NOMO-1 treated with dmso at 0.1 percent for 144 hours (cell line): ENCODE measurements around the gene ESRP2.

ENCODE experiments used
- DNase-seq: peaks from one replicate; lab custom pipeline; 2025; ENCODE audit not compliant: unreplicated experiment; lab: John Stamatoyannopoulos, UW

ESRP2 gene

DNA sequence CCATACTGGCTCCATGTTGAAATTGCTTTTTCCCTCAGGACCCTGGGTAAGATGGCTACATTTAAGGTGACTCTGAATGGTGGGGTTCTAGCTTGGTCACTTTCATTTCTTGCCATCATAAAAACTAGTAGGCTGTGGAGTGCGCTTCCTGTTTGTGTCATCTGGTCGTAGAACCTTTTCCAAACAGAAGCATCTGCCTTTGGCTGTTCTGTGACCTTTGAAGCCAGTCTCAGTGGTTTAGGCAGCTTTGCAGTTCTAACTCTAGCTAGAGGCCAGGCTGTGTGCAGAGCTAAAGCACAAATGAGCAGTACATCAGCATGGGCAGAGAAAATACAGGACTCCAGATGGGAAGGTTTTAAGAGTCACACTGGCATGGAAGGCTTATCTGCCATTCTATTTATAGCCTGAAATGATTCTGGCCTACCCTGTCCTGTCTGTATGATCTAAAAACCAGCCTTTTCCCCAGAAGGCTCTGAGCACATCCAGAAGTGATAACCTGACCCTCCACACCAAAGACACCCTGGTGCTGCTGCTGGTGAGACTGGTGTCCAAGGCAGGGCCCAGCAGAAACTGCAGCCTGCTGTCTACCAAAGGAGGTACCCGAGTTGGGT is 8.6 kb downstream of the ESRP2 start:
- no peak for DNase-seq

- DNase-seq: no peak
Measured at GRCh38 chr16:68226116-68226515, 9.8 kb downstream of the ESRP2 start.

GRCh38 chr16:68223072-68223471 is 12.9 kb downstream of the ESRP2 start:
- DNase-seq: no peak

DNA sequence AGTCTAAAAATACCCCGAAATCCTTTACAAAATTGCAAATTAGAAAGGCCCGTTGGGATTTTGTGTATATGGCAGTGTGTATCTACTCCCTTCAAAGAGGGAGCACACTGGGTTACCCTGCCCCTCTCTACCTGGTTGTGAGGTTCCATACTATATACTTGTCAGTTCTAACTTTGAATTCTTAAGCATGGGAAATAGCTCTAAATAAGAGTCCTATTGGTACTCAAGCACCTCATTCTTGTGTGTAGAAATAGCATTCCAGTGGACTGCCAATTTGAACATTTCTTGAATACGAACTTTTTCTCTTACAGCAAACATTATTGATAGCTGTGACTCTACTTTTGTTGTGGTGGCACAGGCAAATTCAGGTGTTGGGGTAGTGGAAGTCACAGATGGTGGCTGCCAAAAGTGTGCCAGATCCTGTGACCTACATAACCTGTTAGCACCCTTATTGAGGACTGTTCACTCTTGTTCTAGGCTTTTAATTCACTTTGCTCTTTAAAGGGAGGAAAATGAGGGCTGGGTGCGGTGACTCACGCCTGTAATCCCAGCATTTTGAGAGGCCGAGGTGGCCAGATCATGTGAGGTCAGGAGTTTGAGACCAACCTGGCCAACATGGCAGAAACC is 16.1 kb downstream of the ESRP2 start:
- no peak for DNase-seq

GRCh38 chr16:68217506-68217905 is 18.4 kb downstream of the ESRP2 start:
- no peak for DNase-seq

- no peak for DNase-seq
Measured at GRCh38 chr16:68216240-68216639, 19.7 kb downstream of the ESRP2 start.

DNA sequence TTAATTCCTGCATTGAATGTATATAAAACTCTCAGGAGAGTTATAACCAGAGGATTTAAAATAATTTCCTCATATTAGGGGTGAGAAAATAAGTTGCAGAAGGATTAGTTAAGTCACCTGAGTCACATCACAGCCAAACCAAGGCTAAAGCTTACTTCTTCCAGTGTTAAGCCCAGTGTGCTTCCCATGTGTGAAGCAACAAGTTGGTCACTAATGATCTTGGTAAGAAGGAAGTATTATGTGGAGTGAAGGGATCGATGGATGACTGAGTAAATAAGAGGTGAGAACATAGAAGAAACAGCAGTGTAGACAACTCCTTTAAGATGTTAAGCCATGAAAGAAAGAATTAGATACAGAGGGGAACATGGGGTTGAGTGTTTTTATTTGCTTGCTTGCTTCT is 20.6 kb downstream of the ESRP2 start:
- no peak for DNase-seq

DNA sequence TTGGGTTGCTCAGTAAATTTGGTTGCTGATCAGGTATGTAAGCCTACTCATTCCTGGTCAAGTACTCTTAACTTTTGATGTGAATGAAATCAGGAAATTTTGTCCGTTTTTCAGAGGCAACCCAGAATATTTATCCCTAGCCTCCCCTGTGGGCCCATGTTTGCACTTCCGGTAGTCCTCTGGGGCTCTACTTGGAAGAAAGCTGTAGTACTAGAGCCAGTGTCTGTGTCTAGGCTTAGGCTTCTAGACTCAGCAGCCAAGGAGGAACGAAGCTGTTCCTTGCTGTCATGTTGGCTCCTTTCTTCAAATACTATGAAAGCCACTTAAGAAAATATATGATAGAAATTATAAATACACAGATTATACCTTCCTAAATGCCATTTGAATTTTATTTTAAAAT is 21.2 kb downstream of the ESRP2 start:
- DNase-seq: no peak

DNA sequence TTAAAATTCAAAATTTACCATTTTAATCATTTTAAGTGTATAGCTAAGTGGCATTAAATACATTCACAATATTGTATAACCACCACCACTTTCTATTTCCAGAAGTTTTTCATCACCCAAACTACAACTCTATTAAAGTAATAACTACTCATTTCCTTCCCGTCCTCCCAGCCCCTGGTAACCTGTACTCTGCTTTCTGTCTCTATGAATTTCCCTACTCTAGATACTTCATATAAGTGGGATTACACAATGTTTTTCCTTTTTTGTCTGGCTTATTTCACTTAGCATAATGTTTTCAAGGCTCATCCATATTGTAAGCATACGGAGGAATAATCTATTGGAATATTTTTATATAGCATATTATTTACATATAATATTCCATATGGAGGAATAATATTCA is 29.7 kb downstream of the ESRP2 start:
- DNase-seq: no peak

DNA sequence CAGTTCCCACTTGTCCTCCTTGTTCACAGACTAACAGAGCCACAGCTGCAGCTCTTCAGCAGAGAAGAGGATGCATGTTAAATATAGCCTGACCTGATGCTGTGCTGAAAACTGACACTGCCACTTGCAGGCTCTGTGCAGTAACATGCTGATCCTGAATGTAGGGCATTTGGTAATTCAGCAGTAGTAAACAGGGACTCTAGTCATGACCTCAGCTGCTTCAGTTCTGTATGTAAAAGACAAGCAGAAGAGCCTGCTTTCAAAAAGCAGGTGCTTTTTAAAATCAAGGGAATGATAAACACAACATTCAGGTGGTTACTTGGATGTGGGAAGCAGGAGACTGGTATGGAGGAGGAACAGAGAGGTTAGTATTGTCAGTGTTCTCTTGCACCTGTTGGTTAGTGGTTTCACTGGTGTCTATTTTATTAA is 33.8 kb downstream of the ESRP2 start:
- DNase-seq: no peak

GRCh38 chr16:68200088-68200783 is 35.7 kb downstream of the ESRP2 start:
- DNase-seq: no peak

DNA sequence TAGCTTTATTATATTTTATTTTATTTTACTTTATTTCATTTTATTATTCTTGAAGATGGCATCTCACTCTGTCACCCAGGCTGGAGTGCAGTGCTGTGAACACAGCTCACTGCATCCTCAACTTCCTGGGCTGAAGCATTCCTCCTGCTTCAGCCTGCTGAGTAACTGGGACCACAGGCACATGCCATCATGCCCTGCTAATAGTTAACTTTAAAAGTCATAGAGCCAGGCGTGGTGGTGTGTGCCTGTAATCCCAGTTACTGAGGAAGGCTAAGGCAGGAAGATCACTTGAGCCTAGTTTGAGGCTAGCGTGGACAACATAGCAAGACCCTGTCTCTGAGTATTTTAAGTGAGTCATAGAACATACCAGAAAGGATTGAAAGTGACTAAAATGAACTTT is 38.7 kb downstream of the ESRP2 start:
- DNase-seq: no peak

GRCh38 chr16:68194251-68194650 is 41.7 kb downstream of the ESRP2 start:
- no peak for DNase-seq

GRCh38 chr16:68190736-68191510 is 45.0 kb downstream of the ESRP2 start:
- DNase-seq: no peak

DNA sequence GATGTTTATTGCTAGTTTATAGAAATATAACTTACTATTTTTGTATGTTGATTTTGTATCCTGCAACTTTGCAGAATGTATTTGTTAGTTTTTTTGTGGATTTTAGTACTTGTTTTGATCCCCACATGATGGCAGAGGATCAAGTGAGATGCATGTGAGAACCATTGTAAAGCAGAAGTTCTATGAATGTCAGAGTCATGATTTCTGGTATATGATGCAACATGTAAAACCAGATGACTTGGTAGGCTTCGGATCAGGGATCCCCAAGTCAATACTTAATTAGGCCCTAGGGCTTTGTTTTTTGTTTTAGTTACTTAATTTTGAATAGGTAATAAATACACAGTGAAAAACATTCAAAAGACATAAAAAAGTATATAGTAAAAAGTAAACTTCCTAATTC is 45.8 kb downstream of the ESRP2 start:
- no peak for DNase-seq

DNA sequence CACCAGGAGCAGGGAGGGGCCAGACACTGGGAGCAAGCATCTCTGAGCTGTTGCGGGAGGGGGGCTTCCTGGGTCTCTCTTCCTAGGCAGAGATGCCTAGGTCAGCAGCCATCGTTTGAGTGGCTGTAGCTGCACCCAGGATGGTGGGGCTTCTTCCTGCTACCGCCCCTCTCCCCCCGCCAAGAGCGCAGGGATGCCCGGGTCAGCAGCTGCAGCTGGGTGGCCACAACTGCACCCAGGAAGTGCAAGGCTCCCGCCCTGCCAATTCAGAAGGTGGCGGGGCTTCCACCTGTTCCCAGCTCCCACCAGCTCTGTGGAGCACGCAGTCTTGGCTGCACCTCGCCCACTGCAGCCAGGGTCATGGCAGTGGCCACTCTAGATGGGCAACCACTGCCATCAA is 47.8 kb downstream of the ESRP2 start:
- no peak for DNase-seq

DNA sequence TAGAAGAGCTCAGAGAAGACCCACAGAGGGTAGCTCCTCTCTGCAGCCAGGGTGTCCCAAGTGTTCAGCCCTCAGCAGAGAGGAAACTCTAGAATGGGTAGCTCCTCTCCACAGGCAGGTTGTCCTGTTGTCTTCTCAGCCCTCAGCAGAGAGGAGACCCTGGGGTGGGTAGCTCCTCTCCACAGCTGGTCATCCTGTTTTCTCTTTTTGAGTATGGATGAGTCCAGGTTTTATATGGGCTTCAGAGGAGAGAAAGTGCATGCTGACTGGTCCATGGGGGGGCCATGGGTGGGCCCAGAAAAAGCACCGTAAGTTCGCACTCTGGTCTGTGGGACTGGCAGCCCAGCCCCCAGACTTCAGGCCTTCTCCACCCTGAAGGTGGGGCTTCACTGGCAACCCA is 48.4 kb downstream of the ESRP2 start:
- DNase-seq: no peak

GRCh38 chr16:68186877-68187276 is 49.0 kb downstream of the ESRP2 start:
- DNase-seq: no peak

GRCh38 chr16:68183046-68183445 is 52.9 kb downstream of the ESRP2 start:
- no peak for DNase-seq

- DNase-seq: no peak
Measured at GRCh38 chr16:68179855-68180254, 56.1 kb downstream of the ESRP2 start.

DNA sequence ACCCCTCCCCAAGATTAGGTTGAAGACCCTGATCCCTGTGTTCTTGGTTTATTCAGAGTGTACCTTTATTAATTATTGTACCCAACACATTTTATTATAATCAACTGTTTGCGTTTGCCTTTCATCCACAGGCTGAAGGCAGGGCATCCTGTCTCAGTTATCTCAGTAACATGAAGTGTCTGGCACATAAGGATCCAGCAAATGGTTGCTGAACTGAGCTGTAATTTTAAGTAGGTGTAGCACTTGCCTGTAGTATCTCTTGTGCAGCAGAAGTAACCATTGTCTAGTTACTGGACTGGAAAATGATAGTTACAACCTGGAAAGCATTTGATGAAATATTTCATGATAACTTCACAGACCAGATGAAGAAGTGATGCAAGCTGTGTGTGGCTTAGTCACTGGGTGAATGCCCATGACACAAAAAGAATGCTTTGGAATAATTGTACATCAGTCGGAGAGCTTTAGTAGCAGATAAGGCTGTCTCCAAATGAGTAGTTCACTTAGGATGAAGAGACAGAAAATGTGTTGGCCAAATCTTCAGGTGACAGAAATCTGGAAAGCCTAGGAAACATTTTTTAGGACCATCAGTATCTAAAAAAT is 56.6 kb downstream of the ESRP2 start:
- DNase-seq: no peak
